DMS79 treated with DMSO at 0.1 percent for 48 hours (cell line): ENCODE data around the gene FAM222B.
"Not testable (repeated sequence)": the region's sequence is repeated elsewhere in the genome, so short reads cannot be mapped to it uniquely, and the experiment has no call there.

ENCODE experiments used
- DNase-seq: peaks from one replicate; lab custom pipeline; 2025; lab: John Stamatoyannopoulos, UW

Gene FAM222B

GRCh38 chr17:28745786-28746411, 96.7 kb downstream of the FAM222B start:
- DNase-seq, result peak; percentile 12

GRCh38 chr17:28744972-28745785, 97.4 kb downstream of the FAM222B start:
- no peak for DNase-seq

GRCh38 chr17:28744104-28744971, 98.3 kb downstream of the FAM222B start:
- DNase-seq, result peak; percentile 14

GRCh38 chr17:28743243-28744103, 99.1 kb downstream of the FAM222B start, which contains the start of gene TRAF4:
Gene TRAF4, plus strand, starts transcription at chr17:28744011. Its CDS starts 102 bp downstream, at chr17:28744113.
- DNase-seq, result peak; percentile 58

GRCh38 chr17:28741358-28742349, 100.9 kb downstream of the FAM222B start:
- no peak for DNase-seq

- DNase-seq, result no peak
These were observed 101.9 kb downstream of the FAM222B start for GRCh38 chr17:28740406-28741357.

GRCh38 chr17:28738680-28739384, 103.8 kb downstream of the FAM222B start:
- no peak for DNase-seq

DNA sequence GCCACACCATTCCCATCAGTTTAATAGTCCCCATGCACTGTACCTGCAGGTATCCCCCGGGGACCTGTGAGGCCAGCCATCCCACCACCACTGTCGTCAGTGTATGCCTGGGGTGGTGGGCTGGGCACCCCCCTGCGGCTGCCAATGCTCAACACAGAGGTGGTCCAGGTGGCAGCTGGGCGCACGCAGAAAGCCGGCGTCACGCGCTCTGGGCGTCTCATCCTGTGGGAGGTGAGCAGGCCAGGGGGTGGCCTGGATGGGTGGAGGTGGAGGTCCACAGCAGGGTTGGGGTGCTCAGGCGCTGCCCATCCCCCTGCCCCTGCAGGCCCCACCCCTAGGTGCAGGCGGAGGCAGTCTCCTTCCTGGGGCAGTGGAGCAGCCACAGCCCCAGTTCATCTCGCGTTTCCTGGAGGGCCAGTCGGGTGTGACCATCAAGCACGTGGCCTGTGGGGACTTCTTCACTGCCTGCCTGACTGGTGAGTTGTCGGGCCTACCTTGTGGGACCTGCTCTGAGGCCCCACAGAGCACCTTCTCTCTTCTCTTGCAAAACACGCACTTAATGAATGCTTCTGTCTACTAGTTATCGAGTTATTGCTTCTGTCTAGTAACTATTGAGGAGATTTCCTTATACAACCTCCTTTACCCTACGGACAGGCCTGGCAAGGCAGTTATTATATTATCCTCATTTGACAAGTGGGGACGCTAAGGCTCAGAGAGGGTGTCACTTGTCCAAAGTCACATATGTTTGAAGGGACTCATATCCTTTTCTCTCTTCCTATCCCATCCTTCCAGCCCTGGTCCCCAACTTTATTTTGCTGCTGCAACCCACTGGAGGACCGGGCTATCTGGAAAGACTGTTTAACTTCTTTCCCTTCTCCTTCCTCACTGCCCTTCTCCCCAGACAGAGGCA, 104.6 kb downstream of the FAM222B start:
- DNase-seq, result no peak

- DNase-seq, result no peak
These were observed 105.3 kb downstream of the FAM222B start for GRCh38 chr17:28737316-28737715.

DNA sequence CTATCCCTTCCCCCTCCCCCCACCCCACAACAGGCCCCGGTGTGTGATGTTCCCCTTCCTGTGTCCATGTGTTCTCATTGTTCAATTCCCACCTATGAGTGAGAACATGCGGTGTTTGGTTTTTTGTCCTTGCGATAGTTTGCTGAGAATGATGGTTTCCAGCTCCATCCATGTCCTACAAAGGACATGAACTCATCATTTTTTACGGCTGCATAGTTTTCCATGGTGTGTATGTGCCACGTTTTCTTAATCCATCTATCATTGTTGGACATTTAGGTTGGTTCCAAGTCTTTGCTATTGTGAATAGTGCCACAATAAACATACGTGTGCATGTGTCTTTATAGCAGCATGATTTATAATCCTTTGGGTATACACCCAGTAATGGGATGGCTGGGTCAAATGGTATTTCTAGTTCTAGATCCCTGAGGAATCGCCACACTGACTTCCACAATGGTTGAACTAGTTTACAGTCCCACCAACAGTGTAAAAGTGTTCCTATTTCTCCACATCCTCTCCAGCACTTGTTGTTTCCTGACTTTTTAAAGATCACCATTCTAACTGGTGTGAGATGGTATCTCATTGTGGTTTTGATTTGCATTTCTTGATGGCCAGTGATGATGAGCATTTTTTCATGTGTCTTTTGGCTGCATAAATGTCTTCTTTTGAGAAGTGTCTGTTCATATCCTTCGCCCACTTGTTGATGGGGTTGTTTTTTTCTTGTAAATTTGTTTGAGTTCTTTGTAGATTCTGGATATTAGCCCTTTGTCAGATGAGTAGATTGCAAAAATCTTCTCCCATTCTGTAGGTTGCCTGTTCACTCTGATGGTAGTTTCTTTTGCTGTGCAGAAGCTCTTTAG, 106.4 kb downstream of the FAM222B start:
- DNase-seq, result not testable (repeated sequence)

DNA sequence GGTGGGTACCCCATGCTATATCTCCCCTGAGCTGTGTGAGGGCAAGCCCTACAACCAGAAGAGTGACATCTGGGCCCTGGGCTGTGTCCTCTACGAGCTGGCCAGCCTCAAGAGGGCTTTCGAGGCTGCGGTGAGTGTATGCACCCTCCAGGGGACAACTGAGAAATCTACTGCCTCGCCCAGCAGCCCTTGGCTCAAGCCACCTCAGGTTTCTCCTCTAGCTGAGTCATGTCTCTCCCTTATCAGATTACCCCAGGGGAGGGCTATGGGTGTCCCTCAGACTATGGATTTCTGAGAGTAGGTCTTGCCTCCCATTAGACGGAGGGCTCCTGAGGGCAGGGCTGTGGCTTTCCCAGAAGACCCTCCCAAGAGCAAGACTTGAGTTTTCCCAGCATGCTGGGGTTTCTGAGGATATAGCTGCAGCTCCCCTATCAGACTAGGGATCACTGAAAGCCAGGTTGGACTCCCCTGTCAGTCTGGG, 107.3 kb downstream of the FAM222B start:
- DNase-seq, result no peak

DNA sequence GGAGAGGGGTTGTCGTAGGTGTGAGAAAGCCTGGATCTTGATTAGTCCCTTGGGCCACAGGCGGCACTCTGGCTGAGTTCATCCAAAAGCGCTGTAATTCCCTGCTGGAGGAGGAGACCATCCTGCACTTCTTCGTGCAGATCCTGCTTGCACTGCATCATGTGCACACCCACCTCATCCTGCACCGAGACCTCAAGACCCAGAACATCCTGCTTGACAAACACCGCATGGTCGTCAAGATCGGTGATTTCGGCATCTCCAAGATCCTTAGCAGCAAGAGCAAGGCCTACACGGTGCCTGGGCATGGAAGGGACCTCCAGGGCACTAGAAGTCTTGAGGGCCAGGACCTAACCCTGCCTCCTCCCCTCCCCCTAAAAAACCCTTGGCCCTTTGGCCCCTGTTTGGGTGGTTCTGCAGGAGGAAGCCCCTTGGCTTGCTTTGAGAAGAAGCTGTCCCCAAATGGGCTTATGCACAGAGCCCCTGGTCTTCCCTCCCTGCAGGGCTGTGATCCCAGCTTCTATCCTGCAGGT, 107.8 kb downstream of the FAM222B start:
- no peak for DNase-seq

DNA sequence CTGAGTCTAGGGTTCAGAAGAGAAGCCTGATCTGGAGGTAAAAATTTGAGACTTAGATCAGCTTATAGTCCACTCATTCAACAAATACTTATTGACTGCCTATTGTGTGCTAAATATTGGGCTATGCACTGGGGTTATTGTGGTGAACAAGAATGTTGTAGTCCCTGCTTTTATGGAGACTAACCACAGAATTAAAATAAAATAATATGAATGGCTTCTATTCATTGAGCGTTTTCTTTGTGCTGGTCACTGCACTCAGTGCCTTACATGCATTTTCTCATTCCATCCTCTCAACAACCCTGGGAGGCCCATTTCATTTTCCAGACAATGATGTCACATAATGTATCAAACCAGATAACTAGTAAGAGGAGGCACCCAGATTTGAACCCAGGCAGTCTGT, 109.2 kb downstream of the FAM222B start:
- DNase-seq, result no peak

GRCh38 chr17:28729950-28730330, 112.7 kb downstream of the FAM222B start:
- no peak for DNase-seq

DNA sequence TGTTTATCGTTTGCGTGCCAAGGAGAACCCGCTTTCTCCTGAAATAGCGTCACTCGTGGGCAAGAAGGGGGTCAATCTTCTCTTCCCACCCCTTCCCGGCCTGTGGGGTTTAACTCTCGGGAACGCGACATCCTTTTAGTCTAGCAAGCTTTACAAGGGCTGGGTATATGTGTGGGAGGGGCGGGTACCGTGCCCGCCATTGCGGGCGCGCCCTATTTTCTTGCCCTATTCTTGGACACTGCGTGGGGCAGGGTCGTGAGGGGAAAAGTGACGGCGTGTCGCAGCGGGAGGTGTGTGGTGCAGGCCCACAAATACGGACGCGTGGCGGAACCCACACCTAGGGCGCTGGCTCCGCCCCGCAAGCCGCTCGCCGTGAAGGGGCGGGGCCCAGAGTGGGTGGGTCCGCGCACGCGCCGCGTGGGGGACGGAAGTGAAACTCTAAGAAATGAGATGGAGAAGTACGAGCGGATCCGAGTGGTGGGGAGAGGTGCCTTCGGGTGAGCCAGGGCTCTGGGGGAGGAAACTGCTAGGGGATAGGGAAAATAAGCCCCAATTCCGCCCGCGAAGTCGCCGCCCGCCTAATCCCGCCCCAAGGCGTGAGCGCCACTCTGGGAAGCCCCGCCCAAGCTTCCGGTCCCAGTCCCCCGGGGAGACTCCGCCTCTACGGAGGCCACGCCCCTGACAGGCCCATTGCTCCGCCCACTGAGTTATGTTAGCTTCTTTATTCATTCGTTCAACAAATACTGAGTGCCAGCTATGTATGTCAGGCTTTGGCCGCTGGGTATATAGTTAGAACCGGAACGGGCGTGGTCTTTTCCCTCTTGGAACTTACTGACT, 114.0 kb downstream of the FAM222B start, which contains the start of gene NEK8:
Gene NEK8, plus strand, starts transcription at position 425 of the 837 bp plus-strand sequence. Its CDS starts 26 bp downstream, at position 451.
- DNase-seq, result peak; percentile 84
